DMS 273 treated with DMSO at 0.1 percent for 48 hours (cell line): Measurements from ENCODE around the gene SYNGR3.

Experiments
- DNase-seq: peaks from one replicate; lab custom pipeline; 2025; lab: John Stamatoyannopoulos, UW

The SYNGR3 gene

GRCh38 chr16:1992704-1993317, 3.0 kb downstream of the SYNGR3 start:
- DNase-seq = no peak

DNA sequence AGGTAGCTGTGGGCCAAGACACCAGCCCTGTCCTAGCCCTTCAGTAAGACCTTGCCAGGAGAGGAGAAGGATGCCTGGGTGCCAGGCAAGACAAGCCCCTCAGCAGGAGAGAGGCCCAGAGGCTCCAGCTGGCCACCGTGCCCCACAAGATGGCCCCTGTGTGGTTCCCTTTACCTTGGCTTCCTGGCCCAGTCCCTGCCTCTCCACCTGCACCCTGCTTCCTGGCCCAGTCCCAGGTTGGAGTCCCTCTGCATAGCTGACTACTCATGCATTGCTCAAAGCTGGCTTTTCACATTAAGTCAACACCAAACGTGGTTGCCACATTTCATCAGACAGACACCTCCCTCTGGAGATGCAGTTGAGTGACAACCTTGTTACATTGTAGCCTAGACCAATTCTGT, 4.0 kb downstream of the SYNGR3 start:
- no peak for DNase-seq

DNA sequence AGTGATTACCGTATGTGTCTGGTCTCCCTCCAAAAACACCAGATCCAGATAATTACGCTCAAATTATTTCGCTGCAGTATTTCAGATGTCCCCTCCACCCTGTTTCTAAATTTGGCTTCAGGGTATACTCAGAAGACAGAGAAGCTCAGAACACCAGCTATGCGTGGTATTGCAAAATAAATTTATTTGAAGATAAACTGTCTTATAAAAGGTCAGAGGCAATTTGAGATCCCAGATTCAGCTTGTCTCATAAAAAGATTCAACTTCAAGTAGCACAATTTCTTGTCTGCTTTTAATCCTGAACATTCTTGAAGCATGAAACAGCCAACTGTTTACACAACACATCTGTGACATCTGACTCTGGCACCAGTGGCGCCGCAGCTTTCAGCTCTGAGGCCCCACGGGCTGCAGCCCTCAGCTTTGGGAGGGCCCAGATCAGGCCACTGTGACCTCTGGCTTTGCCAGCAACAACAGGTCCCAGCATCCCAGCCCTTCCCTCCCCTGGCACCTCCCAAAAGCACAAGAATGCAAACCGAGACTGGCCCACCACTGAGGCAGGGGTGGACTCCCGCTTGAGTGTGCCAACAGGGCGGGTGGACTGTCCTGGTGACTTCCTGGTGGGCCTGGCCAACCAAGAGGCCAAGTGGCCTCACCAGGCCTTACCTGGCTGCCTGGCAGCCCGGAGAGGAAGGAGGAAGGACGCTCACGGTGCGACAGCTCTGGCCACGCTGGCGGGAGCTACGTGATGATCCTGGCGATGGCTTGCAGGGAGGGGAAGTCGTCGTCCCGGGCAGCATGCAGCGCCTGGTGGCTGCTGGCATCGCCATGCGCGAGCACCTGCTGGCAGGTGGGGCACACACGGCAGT, 8.0 kb downstream of the SYNGR3 start:
- DNase-seq = no peak

GRCh38 chr16:1998360-1998835, 8.6 kb downstream of the SYNGR3 start:
- DNase-seq = no peak

GRCh38 chr16:1998852-1999801, 9.4 kb downstream of the SYNGR3 start:
- no peak for DNase-seq

DNA sequence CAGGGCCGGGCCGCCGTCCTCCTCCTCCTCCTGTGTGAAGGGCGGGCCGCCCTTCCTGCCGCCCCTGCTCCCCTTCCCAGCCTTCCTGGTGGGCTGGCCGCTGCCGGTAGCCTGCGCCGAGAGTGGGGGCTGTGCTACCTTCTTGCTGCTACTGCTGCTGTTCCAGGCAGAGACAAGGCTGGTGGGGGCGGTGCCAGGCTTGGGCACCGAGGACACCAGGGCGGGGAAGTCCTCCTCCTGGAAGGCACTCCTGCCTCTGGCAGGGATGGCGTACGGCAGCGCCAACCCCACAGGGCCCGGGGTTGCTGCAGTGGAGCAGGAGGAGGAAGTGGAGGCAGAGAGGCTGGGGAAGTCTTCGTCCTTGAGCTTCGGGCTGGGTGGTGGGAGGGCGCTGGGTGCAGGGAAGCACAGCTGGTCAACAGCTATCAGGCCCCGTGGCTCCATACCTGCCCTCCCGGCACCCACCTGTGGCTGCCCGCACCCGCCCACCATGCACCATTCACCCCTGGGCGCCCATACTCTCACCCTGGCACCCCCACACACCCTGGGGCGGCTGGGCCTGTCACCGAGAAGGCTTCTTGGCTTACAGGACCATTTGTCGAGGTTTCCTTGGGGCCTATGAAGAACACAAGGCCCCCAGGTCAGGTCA, 10.2 kb downstream of the SYNGR3 start:
- DNase-seq = no peak

GRCh38 chr16:2001035-2001434, 11.3 kb downstream of the SYNGR3 start:
- DNase-seq = no peak

GRCh38 chr16:2001456-2002355, 11.9 kb downstream of the SYNGR3 start:
- no peak for DNase-seq

DNA sequence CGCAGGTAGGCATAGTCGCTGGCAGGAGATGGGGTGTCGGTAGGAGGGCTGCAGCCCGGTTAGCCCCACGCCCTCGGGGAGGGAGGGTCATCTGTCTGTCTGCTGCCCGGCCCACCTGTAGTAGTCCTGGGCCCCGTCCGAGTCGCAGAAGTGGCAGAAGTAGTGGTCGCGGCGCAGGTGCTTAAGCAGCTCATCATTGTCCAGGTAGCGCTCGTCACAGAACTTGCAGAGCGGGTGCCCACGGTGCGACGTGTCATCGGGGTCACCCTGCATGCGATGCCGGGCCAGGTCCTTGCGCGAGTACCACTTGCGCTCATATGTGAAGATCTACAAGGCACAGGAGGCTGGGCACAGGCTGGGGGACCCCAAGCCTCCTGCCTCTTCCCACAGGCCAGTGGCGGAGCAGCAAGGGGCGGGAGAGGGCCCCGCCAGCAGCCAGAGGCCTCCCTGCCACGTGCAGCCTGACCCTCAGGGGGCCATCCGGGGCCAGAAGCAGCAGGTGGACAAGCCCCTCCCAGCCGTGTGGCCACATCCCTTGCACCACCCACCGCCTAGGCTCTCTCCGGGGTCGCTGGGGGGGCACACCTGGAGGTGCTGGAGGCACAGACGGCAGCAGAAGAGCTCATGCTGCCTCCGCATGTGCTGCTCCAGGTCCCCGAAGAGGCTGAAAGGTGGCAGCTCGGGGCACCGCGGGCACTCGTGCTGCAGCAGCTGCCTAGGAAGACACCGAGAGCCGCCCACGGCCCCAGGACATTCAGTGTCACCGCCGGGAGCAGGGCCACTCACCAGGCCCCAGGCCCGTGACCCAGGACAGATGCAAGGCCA, 12.8 kb downstream of the SYNGR3 start:
- DNase-seq = no peak

GRCh38 chr16:2003231-2003826, 13.6 kb downstream of the SYNGR3 start:
- DNase-seq = no peak

- peak; percentile 91 for DNase-seq
Observed at GRCh38 chr16:2003827-2004641, 14.3 kb downstream of the SYNGR3 start.

DNA sequence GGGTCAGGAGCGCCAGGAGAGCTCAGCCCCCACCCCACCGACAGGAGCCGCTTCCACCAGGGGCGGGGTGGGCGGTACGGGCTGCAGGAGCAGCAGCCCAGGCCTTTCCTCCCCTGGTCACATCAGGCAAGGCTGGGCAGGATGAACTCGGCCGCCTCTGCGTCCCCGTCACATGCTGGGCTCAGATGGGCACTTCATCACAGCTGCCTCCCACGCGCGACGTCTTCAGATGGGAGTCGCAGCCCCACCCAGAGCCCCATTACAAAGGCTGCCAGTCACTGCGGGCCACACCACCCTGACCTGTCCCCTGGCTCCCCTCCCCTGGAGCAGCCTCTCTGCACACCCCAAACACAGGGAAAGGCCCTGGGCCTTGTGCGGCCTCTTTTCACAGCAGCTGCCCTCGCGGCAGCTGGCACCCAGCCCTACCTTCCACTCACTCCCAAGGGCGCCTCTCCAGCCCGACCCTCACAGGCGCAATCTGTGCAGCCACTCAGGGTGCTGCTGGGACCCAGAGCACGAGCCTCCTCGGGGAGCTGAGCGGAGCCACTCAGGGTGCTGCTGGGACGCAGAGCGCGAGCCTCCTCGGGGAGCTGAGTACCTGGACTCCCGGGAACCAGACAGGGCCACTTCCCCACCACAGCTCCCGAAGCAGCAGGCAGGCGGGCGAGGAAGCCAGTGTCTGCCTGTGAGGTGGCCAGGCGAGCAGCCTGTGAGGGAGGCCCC, 15.2 kb downstream of the SYNGR3 start:
- DNase-seq = no peak

GRCh38 chr16:2005646-2006045, 15.9 kb downstream of the SYNGR3 start:
- DNase-seq = no peak

GRCh38 chr16:2006317-2006716, 16.5 kb downstream of the SYNGR3 start:
- DNase-seq = no peak

DNA sequence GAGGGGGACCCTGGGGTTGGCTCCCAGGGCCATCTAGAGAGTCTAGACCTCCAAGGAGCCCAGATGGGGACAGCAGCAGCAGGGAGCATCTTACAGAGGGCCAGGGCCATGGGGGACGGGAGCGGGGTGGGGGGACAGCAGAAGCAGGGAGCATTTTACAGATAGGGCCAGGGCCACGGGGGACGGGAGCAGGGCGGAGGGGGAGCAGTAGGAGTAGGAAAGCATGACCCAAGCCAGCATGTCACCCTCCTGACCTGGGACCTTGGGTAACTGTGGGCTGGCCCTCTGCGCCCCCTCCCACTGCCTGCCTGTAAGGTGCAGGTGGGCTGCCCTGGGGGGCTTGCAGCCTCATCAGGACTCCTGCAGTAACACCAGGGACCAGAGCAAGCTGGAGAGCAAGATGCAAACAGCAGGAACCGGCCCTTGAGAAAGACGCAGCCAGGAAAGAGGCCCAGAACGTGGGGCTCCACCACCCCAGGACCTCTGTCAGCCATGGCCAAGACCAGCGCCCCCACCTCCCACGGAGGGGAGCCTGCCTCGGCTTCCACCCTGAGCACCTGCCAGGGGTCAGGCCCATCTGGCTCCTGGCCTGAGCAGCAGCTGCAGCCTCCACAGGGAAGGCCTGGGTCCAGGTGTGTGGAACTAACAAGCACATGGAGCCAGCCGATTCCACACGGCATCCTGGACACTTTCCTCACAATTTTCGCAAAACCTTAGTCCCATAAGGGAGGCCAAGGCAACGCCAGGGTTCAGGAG, 17.5 kb downstream of the SYNGR3 start:
- DNase-seq = no peak

DNA sequence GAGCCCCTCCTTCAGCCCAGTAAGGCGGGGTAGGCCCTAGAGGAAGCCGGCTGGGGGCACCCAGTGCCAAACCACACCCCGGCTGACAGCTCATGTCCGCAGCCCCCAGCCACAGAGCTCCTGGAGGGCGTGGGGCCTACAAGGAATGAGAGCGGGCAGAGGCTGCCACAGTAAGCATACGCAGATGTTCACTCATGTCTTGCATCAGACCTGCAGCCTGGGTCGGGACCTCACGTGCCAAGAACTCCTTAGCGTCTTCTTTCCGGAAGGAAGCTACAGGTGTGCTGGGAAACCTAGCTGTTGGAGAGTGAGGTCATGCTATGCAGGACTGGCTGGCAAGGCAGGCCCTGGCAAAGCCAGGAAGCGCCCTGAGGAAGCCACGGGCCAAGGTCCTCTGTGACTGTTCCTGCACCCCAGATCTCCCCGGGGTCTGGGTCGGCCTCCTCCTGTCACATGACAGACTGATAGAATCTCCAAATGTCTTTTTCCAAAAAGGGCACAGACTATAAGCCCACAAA, 18.3 kb downstream of the SYNGR3 start:
- DNase-seq = no peak

- no peak for DNase-seq
Observed at GRCh38 chr16:2008631-2009163, 18.9 kb downstream of the SYNGR3 start.
